Measurements from ENCODE around the gene ZCCHC7. TPM values are rescaled to one million over a fixed set of nuclear protein-coding genes. Genes with fewer than 3 reads are reported as not detected.
A peak's percentile ranks its signal among the peaks of the same experiment; 100 is the strongest.
"Not testable (repeated sequence)": the region's sequence is repeated elsewhere in the genome, so short reads cannot be mapped to it uniquely, and the experiment has no call there.

The ZCCHC7 gene
- total RNA-seq, 1 donor from 2014 or later = 26.9 TPM

DNA sequence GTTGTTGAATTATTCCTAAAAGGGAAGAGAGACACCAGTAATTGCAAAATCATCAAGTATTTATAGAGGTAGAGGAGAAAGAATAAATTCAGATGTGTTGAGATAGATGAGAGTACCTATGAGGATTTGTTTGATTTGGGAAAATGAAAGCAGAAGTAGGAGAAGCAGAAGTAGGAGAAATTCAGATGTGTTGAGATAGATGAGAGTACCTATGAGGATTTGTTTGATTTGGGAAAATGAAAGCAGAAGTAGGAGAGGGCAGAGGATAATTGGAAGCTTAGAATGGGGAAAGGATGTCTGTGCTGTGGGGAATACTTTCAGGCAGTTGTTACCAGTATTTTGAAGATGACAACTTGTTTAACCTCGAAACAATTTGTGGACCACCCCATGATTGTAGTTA lies 35.1 kb upstream of the ZCCHC7 start:
- Histone ChIP-seq H3K36me3 (ENCODE audit: control insufficient read depth, insufficient read depth, low read length) (peaks cover 4% of the 10 kb centered on the region), H3K4me3 (ENCODE audit: low read depth, low read length) (no peak overlapping the region), H3K27me3 (ENCODE audit: control insufficient read depth, insufficient read depth, low read length) (no peaks in the 10 kb centered on the region)
- FAIRE-seq = no peak
- TF ChIP-seq, protein P1, sequence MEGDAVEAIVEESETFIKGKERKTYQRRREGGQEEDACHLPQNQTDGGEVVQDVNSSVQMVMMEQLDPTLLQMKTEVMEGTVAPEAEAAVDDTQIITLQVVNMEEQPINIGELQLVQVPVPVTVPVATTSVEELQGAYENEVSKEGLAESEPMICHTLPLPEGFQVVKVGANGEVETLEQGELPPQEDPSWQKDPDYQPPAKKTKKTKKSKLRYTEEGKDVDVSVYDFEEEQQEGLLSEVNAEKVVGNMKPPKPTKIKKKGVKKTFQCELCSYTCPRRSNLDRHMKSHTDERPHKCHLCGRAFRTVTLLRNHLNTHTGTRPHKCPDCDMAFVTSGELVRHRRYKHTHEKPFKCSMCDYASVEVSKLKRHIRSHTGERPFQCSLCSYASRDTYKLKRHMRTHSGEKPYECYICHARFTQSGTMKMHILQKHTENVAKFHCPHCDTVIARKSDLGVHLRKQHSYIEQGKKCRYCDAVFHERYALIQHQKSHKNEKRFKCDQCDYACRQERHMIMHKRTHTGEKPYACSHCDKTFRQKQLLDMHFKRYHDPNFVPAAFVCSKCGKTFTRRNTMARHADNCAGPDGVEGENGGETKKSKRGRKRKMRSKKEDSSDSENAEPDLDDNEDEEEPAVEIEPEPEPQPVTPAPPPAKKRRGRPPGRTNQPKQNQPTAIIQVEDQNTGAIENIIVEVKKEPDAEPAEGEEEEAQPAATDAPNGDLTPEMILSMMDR (IDR thresholded peaks at IDR 0.05; ENCODE audit: insufficient read depth, low read length, severe bottlenecking) = no peak
- no peak for DNase-seq (ENCODE audit: low read depth)

DNA sequence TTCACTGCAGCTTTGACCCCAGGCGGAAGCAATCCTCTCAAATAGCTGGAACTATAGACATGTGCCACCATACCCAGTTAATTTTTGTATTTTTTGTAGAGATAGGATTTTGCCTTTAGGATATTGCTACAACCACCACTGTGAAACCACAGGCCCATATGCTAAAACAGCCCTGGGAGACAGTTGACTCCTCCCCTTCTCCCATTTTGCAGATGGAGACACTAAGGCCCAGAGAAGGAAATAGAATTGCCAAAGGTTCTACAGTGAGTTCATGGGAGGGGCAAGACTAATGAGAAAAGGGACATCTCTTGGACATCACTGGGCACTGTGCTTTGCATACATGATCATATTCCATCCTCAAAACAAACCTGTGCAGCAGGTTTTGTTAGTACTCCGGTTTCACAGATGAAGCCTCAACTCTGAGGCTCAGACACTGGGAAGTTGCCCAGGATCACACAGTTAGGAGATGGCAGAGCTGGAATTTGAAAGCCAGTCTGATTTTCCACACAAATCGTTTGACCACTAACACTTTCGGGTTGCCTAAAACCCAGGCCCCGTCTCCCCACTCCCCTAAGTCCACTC lies 27.6 kb upstream of the ZCCHC7 start:
- H3K27me3 ChIP-seq (ENCODE audit: control insufficient read depth, insufficient read depth, low read length); DNase-seq (ENCODE audit: low read depth); H3K4me3 ChIP-seq (ENCODE audit: low read depth, low read length); H3K36me3 ChIP-seq (ENCODE audit: control insufficient read depth, insufficient read depth, low read length): not testable (repeated sequence)
- peak; percentile 95 for FAIRE-seq

DNA sequence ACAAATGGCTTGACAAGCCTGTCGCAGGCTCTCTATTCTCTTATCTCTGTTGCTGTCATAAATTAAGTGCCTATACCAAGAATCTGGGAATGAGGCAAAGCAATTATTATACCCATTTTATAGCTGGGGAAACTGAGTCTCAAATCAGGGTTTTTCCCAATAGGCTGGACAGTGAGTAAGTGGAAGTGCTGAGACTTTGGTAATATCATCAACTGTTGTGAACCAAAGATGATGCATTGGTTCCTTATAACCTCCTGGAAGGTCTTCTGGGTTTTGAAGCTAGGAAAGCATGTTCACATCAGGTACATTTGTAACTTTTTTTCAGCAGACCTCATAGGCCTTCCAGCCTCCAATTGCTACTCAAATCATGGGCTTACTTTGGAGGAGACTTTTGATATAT lies 25.6 kb upstream of the ZCCHC7 start:
- TF ChIP-seq, protein P1 (IDR thresholded peaks at IDR 0.05; ENCODE audit: insufficient read depth, low read length, severe bottlenecking) = no peak
- FAIRE-seq = no peak
- Histone ChIP-seq H3K27me3 (ENCODE audit: control insufficient read depth, insufficient read depth, low read length) (no peaks in the 10 kb centered on the region), H3K4me3 (ENCODE audit: low read depth, low read length) (no peak overlapping the region), H3K36me3 (ENCODE audit: control insufficient read depth, insufficient read depth, low read length) (no peaks in the 10 kb centered on the region)
- no peak for DNase-seq (ENCODE audit: low read depth)

DNA sequence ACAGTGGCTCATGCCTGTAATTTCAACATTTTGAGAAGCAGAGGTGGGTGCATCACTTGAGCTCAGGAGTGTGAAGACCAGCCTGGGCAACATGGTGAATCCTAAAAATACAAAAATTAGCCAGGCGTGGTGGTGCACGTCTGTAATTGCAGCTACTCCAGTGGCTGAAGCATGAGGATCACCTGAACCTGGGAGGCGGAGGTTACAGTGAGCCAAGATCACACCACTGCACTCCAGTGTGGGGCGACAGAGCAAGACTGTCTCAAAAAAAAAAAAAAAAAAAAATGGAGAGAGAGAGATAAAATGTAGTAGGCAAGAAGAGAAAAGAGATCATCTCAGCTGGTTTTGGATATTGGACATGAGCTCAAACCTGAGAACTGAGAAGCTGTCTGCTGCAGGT lies 23.7 kb upstream of the ZCCHC7 start:
- Histone ChIP-seq H3K36me3 (ENCODE audit: control insufficient read depth, insufficient read depth, low read length) (no peaks in the 10 kb centered on the region), H3K4me3 (ENCODE audit: low read depth, low read length) (no peak overlapping the region), H3K27me3 (ENCODE audit: control insufficient read depth, insufficient read depth, low read length) (no peaks in the 10 kb centered on the region)
- FAIRE-seq (no peak), DNase-seq (ENCODE audit: low read depth) (no peak)
- TF ChIP-seq, protein P1 (IDR thresholded peaks at IDR 0.05; ENCODE audit: insufficient read depth, low read length, severe bottlenecking) = no peak

DNA sequence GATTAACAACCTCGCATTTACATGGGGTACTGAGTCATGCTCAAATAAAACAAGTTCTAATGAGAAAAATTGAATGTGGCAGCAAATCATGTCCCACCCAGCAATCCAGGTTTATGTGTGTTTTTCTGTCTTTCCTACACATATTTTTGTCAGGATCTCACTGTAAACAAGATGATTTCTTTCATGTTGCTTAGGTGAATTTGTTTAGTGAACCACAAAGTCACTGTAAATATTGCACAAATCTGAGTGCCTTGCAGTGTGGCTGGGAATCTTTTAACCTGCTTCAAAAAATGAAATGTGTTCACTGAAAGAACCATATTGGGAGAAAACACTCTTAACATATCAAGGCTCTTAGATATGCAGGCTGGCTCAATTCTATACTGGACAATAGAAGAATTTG lies 23.1 kb upstream of the ZCCHC7 start:
- no peak for FAIRE-seq
- H3K36me3 ChIP-seq (ENCODE audit: control insufficient read depth, insufficient read depth, low read length) = no peaks in the 10 kb centered on the region
- H3K4me3 ChIP-seq (ENCODE audit: low read depth, low read length) = no peak overlapping the region
- DNase-seq (ENCODE audit: low read depth) = no peak
- TF ChIP-seq, protein P1 (IDR thresholded peaks at IDR 0.05; ENCODE audit: insufficient read depth, low read length, severe bottlenecking) = no peak
- no peaks in the 10 kb centered on the region for H3K27me3 ChIP-seq (ENCODE audit: control insufficient read depth, insufficient read depth, low read length)

DNA sequence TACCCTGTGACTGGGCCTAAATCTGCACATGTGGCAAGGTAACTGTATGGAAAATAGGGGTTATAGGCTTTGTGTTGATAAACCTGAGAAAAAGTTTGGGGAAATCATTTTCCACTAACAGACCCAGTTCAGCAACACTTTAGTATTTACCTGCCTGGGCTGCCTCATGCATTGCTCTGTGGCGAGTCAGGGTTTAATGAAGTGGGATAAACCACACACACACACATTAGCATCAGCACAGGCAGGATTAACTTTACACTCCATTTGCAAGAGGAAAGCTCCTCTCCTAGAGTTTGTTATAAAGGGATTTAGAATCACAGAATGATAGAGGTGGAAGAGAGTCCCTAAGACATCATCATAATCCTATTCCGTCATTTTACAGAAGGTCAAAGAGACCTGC lies 20.0 kb upstream of the ZCCHC7 start:
- Histone ChIP-seq H3K27me3 (ENCODE audit: control insufficient read depth, insufficient read depth, low read length) (no peaks in the 10 kb centered on the region), H3K4me3 (ENCODE audit: low read depth, low read length) (no peak overlapping the region), H3K36me3 (ENCODE audit: control insufficient read depth, insufficient read depth, low read length) (no peaks in the 10 kb centered on the region)
- TF ChIP-seq, protein P1 (IDR thresholded peaks at IDR 0.05; ENCODE audit: insufficient read depth, low read length, severe bottlenecking) = no peak
- FAIRE-seq = peak; percentile 50
- peak; percentile 71 for DNase-seq (ENCODE audit: low read depth)
